GM18520 (cell line): ENCODE data around the gene OAS2.
A peak's percentile ranks its signal among the peaks of the same experiment; 100 is the strongest.
"Not testable (repeated sequence)": the region's sequence is repeated elsewhere in the genome, so short reads cannot be mapped to it uniquely, and the experiment has no call there.

Source experiments
- ATAC-seq: cut with Tn5 transposase; IDR thresholded peaks from one replicate; pipeline ENCODE4 v1.9.1; 2021; ENCODE audit not compliant: unreplicated experiment

The OAS2 gene

GRCh38 chr12:112985642-112986290 lies 7.4 kb downstream of the OAS2 start:
- no peak for ATAC-seq

GRCh38 chr12:112986291-112986800 lies 8.0 kb downstream of the OAS2 start:
- no peak for ATAC-seq

GRCh38 chr12:112987561-112987960 lies 9.2 kb downstream of the OAS2 start:
- ATAC-seq, result no peak

- no peak for ATAC-seq
Measured at GRCh38 chr12:112988224-112988623, 9.9 kb downstream of the OAS2 start.

GRCh38 chr12:112988823-112989385 lies 10.6 kb downstream of the OAS2 start:
- ATAC-seq, result not testable (repeated sequence)

GRCh38 chr12:112989806-112990205 lies 11.5 kb downstream of the OAS2 start:
- ATAC-seq, result no peak

- no peak for ATAC-seq
Measured at GRCh38 chr12:112992541-112993398, 14.5 kb downstream of the OAS2 start.

- ATAC-seq, result no peak
Measured at GRCh38 chr12:112995008-112995407, 16.7 kb downstream of the OAS2 start.

GRCh38 chr12:112996501-112996900 lies 18.2 kb downstream of the OAS2 start:
- no peak for ATAC-seq

- no peak for ATAC-seq
Measured at GRCh38 chr12:112997506-112997905, 19.2 kb downstream of the OAS2 start.

- ATAC-seq, result peak; percentile 52
Measured at GRCh38 chr12:112998987-112999767, 20.9 kb downstream of the OAS2 start.

GRCh38 chr12:113000433-113000832 lies 22.1 kb downstream of the OAS2 start:
- ATAC-seq, result no peak

- ATAC-seq, result no peak
Measured at GRCh38 chr12:113002155-113002554, 23.8 kb downstream of the OAS2 start.

- no peak for ATAC-seq
Measured at GRCh38 chr12:113002676-113003075, 24.4 kb downstream of the OAS2 start.

- ATAC-seq, result no peak
Measured at GRCh38 chr12:113003636-113004035, 25.3 kb downstream of the OAS2 start.

- ATAC-seq, result no peak
Measured at GRCh38 chr12:113005762-113006161, 27.4 kb downstream of the OAS2 start.

- ATAC-seq, result no peak
Measured at GRCh38 chr12:113006206-113006605, 27.9 kb downstream of the OAS2 start.

- ATAC-seq, result no peak
Measured at GRCh38 chr12:113006641-113007040, 28.3 kb downstream of the OAS2 start.

- ATAC-seq, result no peak
Measured at GRCh38 chr12:113007166-113007565, 28.8 kb downstream of the OAS2 start.

GRCh38 chr12:113010701-113011100 lies 32.4 kb downstream of the OAS2 start:
- no peak for ATAC-seq

- no peak for ATAC-seq
Measured at GRCh38 chr12:113014565-113014964, 36.2 kb downstream of the OAS2 start.
